B cell (primary cell): ENCODE measurements around the gene HIGD1C.

Source experiments
- EZH2 ChIP-seq: IDR thresholded peaks from 2 replicates; pipeline ENCODE4 v1.6.1; 2012; ENCODE audit warnings: borderline replicate concordance, low read depth, mild to moderate bottlenecking, moderate library complexity, low read length; ENCODE audit not compliant: insufficient read depth, poor library complexity, severe bottlenecking
- TF ChIP-seq, protein P1 (sequence below): fragments of 200-600 bp; IDR thresholded peaks from one replicate; pipeline ENCODE4 v1.8.0; 2022; ENCODE audit warnings: antibody characterized with exemption, mild to moderate bottlenecking

DNA sequence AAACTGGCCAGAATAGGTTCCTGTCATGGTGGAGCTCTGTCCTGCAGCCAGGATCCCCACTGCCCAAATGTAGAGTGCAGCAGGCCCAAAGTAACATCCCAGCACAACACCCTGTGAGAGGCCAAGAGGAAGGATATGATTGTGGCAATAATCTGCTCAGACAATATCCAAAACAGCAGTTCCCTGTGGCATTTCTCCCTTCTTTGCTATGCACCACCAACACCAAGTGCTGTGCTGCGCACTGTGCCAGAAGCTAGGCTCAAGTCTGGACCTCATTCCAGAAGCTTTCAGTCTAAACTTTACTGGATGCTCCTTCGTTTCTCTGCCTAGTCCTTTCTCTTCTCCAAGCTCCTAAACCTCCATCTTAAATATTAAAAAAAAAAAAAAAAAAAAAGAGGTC is 40.5 kb downstream of the HIGD1C start:
- TF ChIP-seq, protein P1, sequence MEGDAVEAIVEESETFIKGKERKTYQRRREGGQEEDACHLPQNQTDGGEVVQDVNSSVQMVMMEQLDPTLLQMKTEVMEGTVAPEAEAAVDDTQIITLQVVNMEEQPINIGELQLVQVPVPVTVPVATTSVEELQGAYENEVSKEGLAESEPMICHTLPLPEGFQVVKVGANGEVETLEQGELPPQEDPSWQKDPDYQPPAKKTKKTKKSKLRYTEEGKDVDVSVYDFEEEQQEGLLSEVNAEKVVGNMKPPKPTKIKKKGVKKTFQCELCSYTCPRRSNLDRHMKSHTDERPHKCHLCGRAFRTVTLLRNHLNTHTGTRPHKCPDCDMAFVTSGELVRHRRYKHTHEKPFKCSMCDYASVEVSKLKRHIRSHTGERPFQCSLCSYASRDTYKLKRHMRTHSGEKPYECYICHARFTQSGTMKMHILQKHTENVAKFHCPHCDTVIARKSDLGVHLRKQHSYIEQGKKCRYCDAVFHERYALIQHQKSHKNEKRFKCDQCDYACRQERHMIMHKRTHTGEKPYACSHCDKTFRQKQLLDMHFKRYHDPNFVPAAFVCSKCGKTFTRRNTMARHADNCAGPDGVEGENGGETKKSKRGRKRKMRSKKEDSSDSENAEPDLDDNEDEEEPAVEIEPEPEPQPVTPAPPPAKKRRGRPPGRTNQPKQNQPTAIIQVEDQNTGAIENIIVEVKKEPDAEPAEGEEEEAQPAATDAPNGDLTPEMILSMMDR: no peak
- TF ChIP-seq EZH2: no peak
